Skeletal muscle satellite cell (primary cell): ENCODE data around the gene RAB30.

Experiments used
- H3K27me3 ChIP-seq: 2 replicates; pipeline ENCODE4 v1.7.0; 2013; ENCODE audit warnings: low read length; ENCODE audit not compliant: control insufficient read depth, insufficient read depth
- H3K36me3 ChIP-seq: 2 replicates; pipeline ENCODE4 v1.7.0; 2013; ENCODE audit warnings: mild to moderate bottlenecking, control low read depth, low read length; ENCODE audit not compliant: insufficient read depth
- H3K4me1 ChIP-seq: 2 replicates; pipeline ENCODE4 v1.7.0; 2013; ENCODE audit warnings: low read length; ENCODE audit not compliant: control insufficient read depth, insufficient read depth
- H3K4me2 ChIP-seq: 2 replicates; pipeline ENCODE4 v1.7.0; 2013; ENCODE audit warnings: mild to moderate bottlenecking, low read length
- H3K4me3 ChIP-seq: 2 replicates; pipeline ENCODE4 v1.7.0; 2013; ENCODE audit warnings: low read length
- H3K9ac ChIP-seq: 2 replicates; pipeline ENCODE4 v1.7.0; 2013; ENCODE audit warnings: mild to moderate bottlenecking, low read depth, low read length, moderate library complexity
- H3K9me3 ChIP-seq: replicated peaks from 2 replicates; pipeline ENCODE4 v1.7.0; 2013; ENCODE audit warnings: mild to moderate bottlenecking, control low read depth, low read length

Gene RAB30

DNA sequence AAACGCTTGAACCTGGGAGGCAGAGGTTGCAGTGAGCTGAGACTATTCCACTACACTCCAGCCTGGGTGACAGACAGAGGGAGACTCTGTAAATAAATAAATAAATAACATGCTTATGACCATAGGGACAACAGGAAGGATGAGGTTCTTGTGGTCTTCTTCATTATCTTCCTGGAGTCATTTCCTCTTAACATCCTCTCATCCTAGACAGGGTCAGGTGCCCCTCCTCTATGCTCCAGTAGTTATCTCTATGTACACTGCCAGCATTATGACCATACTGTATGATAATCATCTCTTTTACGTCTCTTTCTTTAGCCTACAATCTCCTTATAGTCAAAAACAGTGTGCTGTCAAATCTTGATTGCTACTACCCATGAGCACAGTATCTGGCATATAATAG, 17.7 kb downstream of the RAB30 start:
- no peaks in the 10 kb centered on the region for H3K36me3 ChIP-seq
- H3K9me3 ChIP-seq, result no peaks in the 10 kb centered on the region
- no peak overlapping the region for H3K4me2 ChIP-seq
- peaks cover 30% of the 10 kb centered on the region for H3K4me1 ChIP-seq
- H3K27me3 ChIP-seq, result no peaks in the 10 kb centered on the region
- H3K9ac ChIP-seq, result no peak overlapping the region
- H3K4me3 ChIP-seq, result no peak overlapping the region

DNA sequence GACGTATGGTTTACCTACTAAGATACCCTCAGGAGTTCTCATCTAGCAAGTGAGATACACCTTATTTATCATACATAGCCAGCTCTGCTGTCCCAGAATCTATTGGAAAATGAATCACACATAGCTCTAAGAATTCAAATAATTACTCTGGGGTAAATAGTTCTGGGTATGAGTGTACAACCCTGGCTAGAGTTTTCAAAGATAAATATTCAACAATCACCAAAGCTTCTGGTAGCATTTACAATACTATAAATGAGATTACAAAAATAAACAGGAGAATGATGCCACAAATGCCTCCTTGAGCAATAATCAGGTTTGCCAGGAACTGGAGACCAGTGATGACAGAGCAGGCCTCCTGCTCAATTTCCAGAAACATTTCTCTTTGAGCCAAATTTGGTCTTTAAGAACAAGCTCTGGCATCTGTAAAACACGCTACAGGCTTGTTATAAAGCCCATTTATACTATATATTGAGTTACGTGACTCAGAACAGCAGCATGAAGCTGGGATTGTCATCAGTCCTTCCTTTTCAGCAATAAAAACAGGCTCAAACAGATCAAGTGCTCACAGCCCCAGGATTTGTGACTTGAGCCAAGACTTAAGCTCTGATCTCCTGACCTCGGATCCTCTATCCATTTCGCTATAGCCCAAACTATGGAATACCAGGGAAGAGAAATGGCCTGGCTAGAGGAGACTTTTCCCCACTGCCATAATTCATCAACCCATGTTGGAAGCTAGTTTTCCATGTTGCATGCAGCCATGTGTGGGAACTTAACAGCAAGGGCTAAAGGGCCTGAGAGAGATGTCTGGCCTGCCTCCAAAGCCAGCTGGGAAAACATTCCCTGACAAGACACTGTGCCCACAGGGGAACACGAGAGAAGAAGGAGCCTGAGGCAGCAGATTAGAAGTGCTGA, 19.7 kb downstream of the RAB30 start:
- peak overlapping the region; percentile 69 for H3K4me2 ChIP-seq
- no peaks in the 10 kb centered on the region for H3K36me3 ChIP-seq
- H3K4me1 ChIP-seq, result peaks cover 41% of the 10 kb centered on the region
- no peaks in the 10 kb centered on the region for H3K27me3 ChIP-seq
- no peaks in the 10 kb centered on the region for H3K9me3 ChIP-seq
- peak overlapping the region; percentile 21 for H3K4me3 ChIP-seq
- peak overlapping the region; percentile 60 for H3K9ac ChIP-seq

DNA sequence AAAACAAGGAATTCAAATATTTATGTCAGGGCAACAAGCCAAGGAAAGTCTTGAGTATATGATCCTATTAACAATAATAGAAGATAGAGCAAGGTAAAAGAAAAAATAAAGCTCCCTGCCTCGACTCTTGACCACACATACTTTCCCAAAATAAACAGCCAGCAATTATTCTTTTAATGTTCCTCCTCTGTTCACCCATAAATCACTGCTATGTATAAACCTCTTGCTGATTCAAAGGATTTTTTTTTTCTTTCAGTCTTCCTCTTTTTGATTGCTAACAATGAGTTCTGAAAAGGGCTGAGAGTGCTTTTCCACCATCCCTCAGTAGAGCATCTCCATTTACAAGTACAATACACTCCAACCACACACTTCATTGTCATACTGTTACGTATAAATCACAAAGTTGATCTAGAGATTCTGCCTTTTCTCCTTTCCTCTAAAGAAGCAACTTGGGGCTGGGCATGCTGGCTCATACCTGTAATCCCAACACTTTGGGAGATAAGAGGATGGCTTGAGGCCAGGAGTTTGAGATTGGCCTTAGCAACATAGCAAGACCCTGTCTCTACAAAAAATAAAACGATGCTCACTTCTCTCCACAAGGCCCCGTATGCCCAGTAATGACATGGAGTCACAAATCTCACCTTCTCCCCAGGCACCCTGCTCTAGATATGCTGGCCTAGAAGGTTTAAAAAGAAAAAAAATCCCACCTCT, 24.0 kb downstream of the RAB30 start:
- no peak overlapping the region for H3K9ac ChIP-seq
- peak overlapping the region; percentile 29 for H3K4me2 ChIP-seq
- no peaks in the 10 kb centered on the region for H3K27me3 ChIP-seq
- H3K9me3 ChIP-seq, result no peaks in the 10 kb centered on the region
- no peak overlapping the region for H3K4me3 ChIP-seq
- H3K4me1 ChIP-seq, result peaks cover 58% of the 10 kb centered on the region
- H3K36me3 ChIP-seq, result no peaks in the 10 kb centered on the region

DNA sequence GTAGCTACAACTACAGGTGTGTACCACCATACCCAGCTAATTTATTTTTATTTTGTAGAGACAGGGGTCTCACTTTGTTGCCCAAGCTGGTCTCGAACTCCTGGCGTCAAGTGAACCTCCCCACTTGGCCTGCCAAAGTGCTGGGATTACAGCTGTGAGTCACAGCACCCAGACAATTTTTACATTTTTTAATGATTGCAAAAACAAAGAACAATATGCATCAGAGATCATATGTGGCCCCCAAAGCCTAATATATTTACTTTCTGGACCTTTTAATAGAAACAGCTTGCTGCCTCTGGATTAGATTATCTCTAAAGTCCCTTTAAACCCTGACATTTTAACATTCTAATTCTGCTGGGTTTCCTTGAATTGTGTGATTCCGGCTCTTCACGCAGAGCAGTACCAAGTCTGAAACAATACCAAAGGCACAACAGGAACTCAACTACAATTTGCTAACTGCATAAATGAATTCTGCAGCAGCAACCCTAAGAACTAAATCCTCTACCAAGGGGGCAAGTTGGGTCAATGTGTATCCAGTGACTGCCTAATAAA, 25.0 kb downstream of the RAB30 start:
- Histone ChIP-seq H3K36me3 (no peaks in the 10 kb centered on the region), H3K9ac (no peak overlapping the region), H3K4me3 (no peak overlapping the region), H3K4me2 (peak overlapping the region; percentile 11), H3K27me3 (no peaks in the 10 kb centered on the region), H3K9me3 (no peaks in the 10 kb centered on the region), H3K4me1 (peaks cover 53% of the 10 kb centered on the region)

DNA sequence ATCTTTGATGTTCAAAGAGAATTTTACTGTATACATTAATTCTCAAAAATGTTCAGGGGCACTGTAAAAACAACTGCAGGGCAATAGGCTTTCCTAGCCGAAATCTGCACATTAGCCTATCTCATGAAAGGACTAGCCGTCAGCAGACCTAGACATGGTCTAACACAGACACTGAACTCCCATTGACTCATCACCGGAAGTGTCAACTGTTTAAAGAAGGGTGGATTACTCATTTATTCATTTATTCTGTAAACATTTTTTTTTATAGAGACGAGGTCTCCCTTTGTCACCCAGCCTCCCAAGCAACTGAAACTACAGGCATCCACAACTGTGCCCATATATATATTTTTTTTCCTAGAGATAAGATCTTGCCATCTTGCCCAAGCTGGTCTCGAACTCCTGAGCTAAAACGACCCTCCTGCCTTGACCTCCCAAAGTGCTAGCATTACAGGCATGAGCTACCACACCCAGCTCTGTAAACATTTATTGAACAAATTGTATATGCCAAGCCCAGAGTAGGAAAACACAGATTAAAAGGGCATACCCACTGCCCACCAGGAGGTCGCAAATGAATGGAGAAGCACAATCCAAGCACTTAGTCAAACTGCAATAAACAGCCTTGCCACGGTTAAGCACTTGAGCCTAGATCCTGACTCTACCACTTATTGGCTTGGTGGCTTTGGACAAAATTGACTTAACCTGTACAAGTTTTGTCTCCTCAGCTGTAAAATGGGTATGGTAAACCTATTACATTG, 26.6 kb downstream of the RAB30 start:
- H3K4me1 ChIP-seq, result peaks cover 43% of the 10 kb centered on the region
- H3K27me3 ChIP-seq, result no peaks in the 10 kb centered on the region
- no peaks in the 10 kb centered on the region for H3K9me3 ChIP-seq
- H3K4me3 ChIP-seq, result peak overlapping the region; percentile 34
- H3K4me2 ChIP-seq, result peak overlapping the region; percentile 52
- no peak overlapping the region for H3K9ac ChIP-seq
- no peaks in the 10 kb centered on the region for H3K36me3 ChIP-seq

DNA sequence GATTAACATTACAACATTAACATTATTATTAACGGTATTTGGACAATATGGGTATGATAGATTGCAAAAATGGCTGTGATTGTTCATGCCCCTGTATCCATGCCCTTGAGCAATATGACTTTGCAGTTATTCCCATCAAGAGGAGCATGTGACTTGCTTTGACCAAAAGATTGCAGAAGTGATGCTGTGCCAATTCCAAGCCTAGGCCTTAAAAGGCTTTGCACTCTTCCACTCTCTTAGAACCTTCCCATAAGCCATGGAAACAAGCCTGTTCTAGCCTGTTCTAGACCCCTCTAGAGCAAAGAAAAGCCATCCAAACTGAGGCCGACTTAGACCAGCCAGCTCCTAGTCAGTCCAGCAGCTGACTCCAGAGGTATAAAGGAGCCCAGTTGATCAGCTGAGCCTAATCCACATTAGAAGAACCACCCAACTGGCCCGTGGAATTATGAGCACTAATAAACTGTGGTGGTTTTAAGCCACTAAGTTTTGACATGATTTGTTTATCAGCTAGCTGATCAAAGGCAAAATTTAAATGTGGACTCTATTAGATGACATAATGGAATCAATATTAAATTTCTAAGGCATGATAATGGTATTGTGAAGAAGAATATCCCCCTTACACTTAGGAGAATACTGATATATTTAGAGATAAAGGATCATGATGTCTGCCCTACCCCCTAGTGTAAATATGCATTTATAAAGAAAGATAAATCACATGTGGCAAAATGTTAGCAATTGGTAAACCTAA, 28.6 kb downstream of the RAB30 start:
- H3K4me2 ChIP-seq, result no peak overlapping the region
- no peak overlapping the region for H3K4me3 ChIP-seq
- peaks cover 43% of the 10 kb centered on the region for H3K4me1 ChIP-seq
- no peaks in the 10 kb centered on the region for H3K9me3 ChIP-seq
- H3K36me3 ChIP-seq, result no peaks in the 10 kb centered on the region
- no peak overlapping the region for H3K9ac ChIP-seq
- no peaks in the 10 kb centered on the region for H3K27me3 ChIP-seq

DNA sequence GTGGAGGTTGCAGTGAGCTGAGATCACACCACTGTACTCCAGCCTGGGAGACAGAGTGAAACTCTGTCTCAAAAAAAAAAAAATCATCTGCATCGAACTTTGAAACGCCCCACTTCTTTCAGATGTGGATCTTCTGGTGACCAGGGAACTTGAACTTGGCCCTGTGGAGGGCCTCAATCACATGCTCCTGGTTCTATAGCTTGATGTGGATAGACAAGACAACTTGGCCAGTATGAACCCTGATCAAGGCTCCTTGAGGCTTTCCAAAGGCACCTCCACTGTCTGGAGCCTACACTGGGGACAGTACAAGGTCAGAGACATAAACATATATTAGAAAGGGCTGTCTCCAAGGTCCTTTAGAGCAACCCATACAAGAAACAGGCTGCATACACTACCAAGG, 30.6 kb downstream of the RAB30 start:
- Histone ChIP-seq H3K4me3 (no peak overlapping the region), H3K9me3 (no peaks in the 10 kb centered on the region), H3K9ac (no peak overlapping the region), H3K4me1 (peaks cover 24% of the 10 kb centered on the region), H3K36me3 (no peaks in the 10 kb centered on the region), H3K27me3 (no peaks in the 10 kb centered on the region), H3K4me2 (no peak overlapping the region)

DNA sequence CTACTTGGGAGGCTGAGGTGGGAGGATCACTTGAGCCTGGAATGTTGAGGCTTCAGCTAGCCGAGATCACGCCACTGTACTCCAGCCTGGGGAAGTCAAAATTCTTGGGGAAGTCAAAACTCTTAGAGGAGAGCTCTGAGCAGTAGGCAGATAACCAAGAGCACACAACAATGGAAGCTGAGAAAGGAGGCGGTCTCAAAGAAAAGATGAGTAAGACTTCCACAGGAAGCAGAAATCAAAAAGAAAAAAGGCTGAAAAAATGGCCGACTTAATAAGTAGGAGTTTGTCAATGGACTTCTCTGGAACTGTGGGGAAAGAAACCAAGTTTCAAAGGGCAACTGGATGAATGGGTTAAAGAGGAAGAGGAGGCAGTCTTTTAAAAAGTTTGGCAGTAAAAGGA, 32.1 kb downstream of the RAB30 start:
- Histone ChIP-seq H3K36me3 (no peaks in the 10 kb centered on the region), H3K27me3 (no peaks in the 10 kb centered on the region), H3K4me1 (peaks cover 24% of the 10 kb centered on the region), H3K9me3 (no peaks in the 10 kb centered on the region), H3K4me3 (no peak overlapping the region), H3K9ac (no peak overlapping the region), H3K4me2 (no peak overlapping the region)

DNA sequence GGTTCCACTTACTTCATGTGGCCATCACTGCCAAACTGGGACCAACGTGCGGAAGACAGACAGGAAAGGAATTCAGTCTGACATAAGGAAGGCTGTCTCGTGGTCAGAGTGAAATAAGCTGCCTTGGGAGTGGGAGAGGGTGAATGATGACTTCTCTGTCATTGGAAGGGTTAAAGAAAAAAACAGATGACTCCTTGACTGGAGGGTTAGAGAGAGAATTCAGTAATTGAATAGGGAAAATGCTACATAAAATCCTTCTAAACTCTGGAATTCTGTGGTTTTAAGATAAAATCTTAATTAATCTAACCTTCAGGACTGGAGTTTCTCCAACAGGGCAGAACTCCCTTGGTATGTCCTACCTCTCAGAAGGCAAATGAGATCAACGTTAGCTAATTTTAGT, 33.8 kb downstream of the RAB30 start:
- Histone ChIP-seq H3K9me3 (no peaks in the 10 kb centered on the region), H3K4me2 (no peak overlapping the region), H3K27me3 (no peaks in the 10 kb centered on the region), H3K4me3 (no peak overlapping the region), H3K9ac (no peak overlapping the region), H3K4me1 (peaks cover 37% of the 10 kb centered on the region), H3K36me3 (no peaks in the 10 kb centered on the region)

DNA sequence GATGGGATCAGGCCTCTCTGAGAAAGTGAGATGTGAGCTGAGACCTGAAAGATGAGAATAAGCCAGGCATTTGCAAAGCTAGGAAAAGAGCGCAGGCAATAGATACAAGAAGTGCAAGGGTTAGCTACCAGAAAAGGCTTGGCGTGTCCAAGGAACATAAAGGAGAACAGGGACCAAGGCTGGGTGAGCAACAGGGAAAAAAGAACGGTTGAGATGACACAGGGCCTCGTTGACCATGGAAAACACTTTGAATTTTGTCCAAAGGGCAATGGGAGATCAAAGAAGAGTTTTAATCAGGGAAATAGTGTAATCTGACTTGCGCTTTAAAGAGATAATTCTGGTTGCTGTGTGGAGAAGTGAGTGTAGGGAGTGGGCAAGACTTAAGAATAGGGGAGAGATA, 35.0 kb downstream of the RAB30 start:
- H3K36me3 ChIP-seq, result no peaks in the 10 kb centered on the region
- H3K4me2 ChIP-seq, result no peak overlapping the region
- H3K9ac ChIP-seq, result no peak overlapping the region
- H3K27me3 ChIP-seq, result no peaks in the 10 kb centered on the region
- H3K4me1 ChIP-seq, result peaks cover 38% of the 10 kb centered on the region
- no peaks in the 10 kb centered on the region for H3K9me3 ChIP-seq
- H3K4me3 ChIP-seq, result no peak overlapping the region
